SK-N-SH (cell line): ENCODE results near the gene TMEM200C. TPM values are rescaled to one million over a fixed set of nuclear protein-coding genes. Genes with fewer than 3 reads are reported as not detected.

Experiments
- CTCF ChIA-PET: fragments of 300-600, 350-600 bp; formaldehyde crosslinking; extraction: SDS; loops from one replicate; lab custom pipeline; 2021; lab: Yijun Ruan, JAX
- POLR2A ChIA-PET: fragments of 350-600 bp; sonication (Branson Sonifier 250); formaldehyde crosslinking; extraction: SDS; loops from one replicate; lab custom pipeline; 2020; ENCODE audit warnings: antibody characterized with exemption, inconsistent platforms; lab: Yijun Ruan, JAX
- DNase-seq: peaks from one replicate; pipeline ENCODE4 v3.0.0; 2012
- H2AFZ ChIP-seq: fragments of 200-600 bp; sonication (generic); 2 replicates; pipeline ENCODE4 v1.8.1; 2016; ENCODE audit warnings: antibody characterized with exemption, mild to moderate bottlenecking, low read depth
- H3F3A ChIP-seq: fragments of 200-600 bp; sonication (generic); replicated peaks from 2 replicates; pipeline ENCODE3; 2016; ENCODE audit warnings: antibody characterized with exemption, mild to moderate bottlenecking; ENCODE audit not compliant: insufficient read depth
- H3K27ac ChIP-seq, 2 experiments: fragments of 200-500 bp in 1 of 2; fragments of 200-600 bp in 1 of 2; sonication (Bioruptor generic) in 1 of 2; sonication (generic), shearing (Covaris generic) in 1 of 2; 2 replicates each; pipeline versions ENCODE4 v1.5.1 to v1.6.1; 2014 to 2016; ENCODE audit warnings: low read depth in 2 of 2, inconsistent platforms in 1 of 2, low read length in 1 of 2, mild to moderate bottlenecking in 1 of 2, mixed read lengths in 1 of 2
- H3K27me3 ChIP-seq: fragments of 200-600 bp; sonication (generic), shearing (Covaris generic); 2 replicates; pipeline ENCODE4 v1.6.1; 2016; ENCODE audit warnings: mixed run types; ENCODE audit not compliant: insufficient read depth
- H3K36me3 ChIP-seq, 2 experiments: fragments of 200-500 bp in 1 of 2; fragments of 200-600 bp in 1 of 2; sonication (Bioruptor generic) in 1 of 2; sonication (generic) in 1 of 2; replicated peaks in 1 of 2; 2 replicates each; pipeline versions ENCODE3 to v1.5.1; 2014 to 2016; ENCODE audit warnings: low read length in 1 of 2, mild to moderate bottlenecking in 1 of 2; ENCODE audit not compliant: insufficient read depth in 2 of 2, control insufficient read depth in 1 of 2
- H3K4me1 ChIP-seq, 2 experiments: fragments of 200-500 bp in 1 of 2; fragments of 200-600 bp in 1 of 2; sonication (Bioruptor generic) in 1 of 2; sonication (generic), shearing (Covaris generic) in 1 of 2; 2 replicates each; pipeline versions ENCODE4 v1.5.1 to v1.6.1; 2014 to 2016; ENCODE audit warnings: low read depth in 1 of 2, low read length in 1 of 2, mixed run types in 1 of 2; ENCODE audit not compliant: insufficient read depth in 2 of 2, control insufficient read depth in 1 of 2
- H3K4me2 ChIP-seq: fragments of 200-600 bp; sonication (generic), shearing (Covaris generic); 2 replicates; pipeline ENCODE4 v1.6.1; 2017; ENCODE audit warnings: mixed run types
- H3K4me3 ChIP-seq, 2 experiments: fragments of 200-500 bp in 1 of 2; fragments of 200-600 bp in 1 of 2; sonication (Bioruptor generic) in 1 of 2; sonication (generic), shearing (Covaris generic) in 1 of 2; 2 replicates each; pipeline versions ENCODE4 v1.5.1 to v1.8.1; 2014 to 2016; ENCODE audit warnings: low read depth in 2 of 2, inconsistent platforms in 1 of 2, low read length in 1 of 2, mild to moderate bottlenecking in 1 of 2, mixed read lengths in 1 of 2, moderate library complexity in 1 of 2
- H3K79me2 ChIP-seq: fragments of 200-600 bp; sonication (generic); 2 replicates; pipeline ENCODE4 v1.8.1; 2017; ENCODE audit warnings: mild to moderate bottlenecking; ENCODE audit not compliant: insufficient read depth
- H3K9ac ChIP-seq: fragments of 200-600 bp; sonication (generic); 2 replicates; pipeline ENCODE4 v1.6.1; 2017; ENCODE audit warnings: mixed run types
- H3K9me2 ChIP-seq: fragments of 200-600 bp; sonication (generic); 2 replicates; pipeline ENCODE4 v1.6.1; 2017; ENCODE audit warnings: mixed run types
- H3K9me3 ChIP-seq: fragments of 200-600 bp; sonication (generic); 2 replicates; pipeline ENCODE4 v1.6.1; 2017; ENCODE audit warnings: mixed run types, mild to moderate bottlenecking, moderate library complexity
- H4K20me1 ChIP-seq: fragments of 200-600 bp; sonication (generic); 2 replicates; pipeline ENCODE4 v1.6.1; 2017; ENCODE audit warnings: mild to moderate bottlenecking, mixed run types; ENCODE audit not compliant: insufficient read depth
- EP300 ChIP-seq, 2 experiments: IDR thresholded peaks; 2 replicates each; pipeline versions ENCODE4 v1.4.0 to v1.6.1; 2012; ENCODE audit warnings: borderline replicate concordance in 1 of 2, low read depth in 1 of 2, low read length in 1 of 2
- FOXJ3 ChIP-seq: sonication (generic); formaldehyde crosslinking; IDR thresholded peaks from 2 replicates; pipeline ENCODE4 v1.5.1; 2020; ENCODE audit warnings: mild to moderate bottlenecking, missing genetic modification reagents
- FOXM1 ChIP-seq: IDR thresholded peaks from 2 replicates; pipeline ENCODE4 v1.4.0; 2012; ENCODE audit warnings: low read depth, mild to moderate bottlenecking
- GATA2 ChIP-seq: sonication (generic); formaldehyde crosslinking; IDR thresholded peaks from 2 replicates; pipeline ENCODE4 v1.5.0; 2020; ENCODE audit warnings: mild to moderate bottlenecking, missing genetic modification reagents
- MXI1 ChIP-seq: IDR thresholded peaks from 2 replicates; pipeline ENCODE4 v1.6.1; 2012; ENCODE audit warnings: mild to moderate bottlenecking, low read depth, low read length, improper control_type of control experiment
- NFIC ChIP-seq: IDR thresholded peaks from 2 replicates; pipeline ENCODE4 v1.4.0; 2012; ENCODE audit warnings: borderline replicate concordance
- NRF1 ChIP-seq: IDR thresholded peaks from 2 replicates; pipeline ENCODE4 v1.6.1; 2012; ENCODE audit warnings: low read depth, mild to moderate bottlenecking, low read length
- RAD21 ChIP-seq: IDR thresholded peaks from 2 replicates; pipeline ENCODE4 v1.6.1; 2012; ENCODE audit warnings: mild to moderate bottlenecking, low read length
- TAF1 ChIP-seq: IDR thresholded peaks from 2 replicates; pipeline ENCODE4 v1.6.1; 2012; ENCODE audit warnings: low read depth, mild to moderate bottlenecking, low read length, moderate library complexity, borderline replicate concordance
- TCF12 ChIP-seq: IDR thresholded peaks from 2 replicates; pipeline ENCODE4 v1.4.0; 2012
- WGBS: methylation state at CpG from one replicate; pipeline ENCODE4 v1.1.6; 2017; ENCODE audit warnings: low lambda C conversion rate; 5-methylcytosine and 5-hydroxymethylcytosine counted together
- polyA plus RNA-seq, 3 experiments: library from polyadenylated mRNA; depleted of rRNA; stranded (reverse); fragments of >200 nt; gene quantifications; 2 replicates each; pipeline ENCODE4 v1.2.3, GENCODE V29; 2012
- TF ChIP-seq, protein P1 (sequence below): IDR thresholded peaks from 2 replicates; pipeline ENCODE4; 2012
- TF ChIP-seq, protein P2 (sequence below): IDR thresholded peaks from 2 replicates; pipeline ENCODE4 v1.4.0; 2012; ENCODE audit warnings: low read depth, borderline replicate concordance
- TF ChIP-seq, protein P3 (sequence below): fragments of 150-350 bp; IDR thresholded peaks from 2 replicates; pipeline ENCODE4 v1.6.1; 2017; ENCODE audit warnings: antibody characterized with exemption, low read length, low read depth, borderline replicate concordance

The TMEM200C gene
- polyA plus RNA-seq, 1 of the 3 experiments (the other 2 are of a cell fraction), result not detected

DNA sequence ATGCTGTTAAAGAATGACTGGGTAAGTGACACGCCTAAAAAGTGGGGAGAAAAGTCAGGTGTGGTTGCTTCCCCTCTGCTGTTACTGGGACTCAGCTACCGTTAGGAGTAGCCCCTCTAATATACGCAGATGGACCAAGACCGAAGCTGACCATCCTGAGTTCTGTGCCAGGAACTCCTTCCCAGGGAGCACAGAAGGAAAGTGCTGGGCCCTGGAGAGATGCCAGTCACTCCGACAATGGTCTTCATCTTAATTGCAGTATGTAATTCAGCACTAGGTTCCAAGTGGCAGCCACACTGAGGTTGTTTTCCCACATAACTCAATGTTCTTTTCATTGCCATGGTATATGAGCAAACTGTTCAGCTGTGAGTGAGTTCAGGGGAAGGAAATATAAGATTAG is 19.6 kb upstream of the TMEM200C start:
- no peak overlapping the region for H3K4me3 ChIP-seq
- H3K36me3 ChIP-seq, result no peaks in the 10 kb centered on the region
- no peaks in the 10 kb centered on the region for H3K79me2 ChIP-seq
- H3K27ac ChIP-seq, result no peak overlapping the region
- no peaks in the 10 kb centered on the region; the same call in 1 of the 2 replicates for H3K27me3 ChIP-seq
- no peak overlapping the region for H2AFZ ChIP-seq
- ChIA-PET POLR2A (no interaction called here), CTCF (interaction anchor here (0.5 kb wide), 1 partner anchor 1347 kb away, joined by 3 read pairs; no protein-coding TSS in a partner anchor)
- no peaks in the 10 kb centered on the region for H4K20me1 ChIP-seq
- no peaks in the 10 kb centered on the region for H3F3A ChIP-seq
- H3K4me1 ChIP-seq, result no peaks in the 10 kb centered on the region
- H3K9ac ChIP-seq, result no peak overlapping the region
- no peak overlapping the region for H3K4me2 ChIP-seq
- no peaks in the 10 kb centered on the region for H3K9me3 ChIP-seq
- DNase-seq, result no peak
- TF ChIP-seq FOXJ3 (no peak), GATA2 (CRISPR knock-in tag) (no peak)
- TF ChIP-seq, protein P1, sequence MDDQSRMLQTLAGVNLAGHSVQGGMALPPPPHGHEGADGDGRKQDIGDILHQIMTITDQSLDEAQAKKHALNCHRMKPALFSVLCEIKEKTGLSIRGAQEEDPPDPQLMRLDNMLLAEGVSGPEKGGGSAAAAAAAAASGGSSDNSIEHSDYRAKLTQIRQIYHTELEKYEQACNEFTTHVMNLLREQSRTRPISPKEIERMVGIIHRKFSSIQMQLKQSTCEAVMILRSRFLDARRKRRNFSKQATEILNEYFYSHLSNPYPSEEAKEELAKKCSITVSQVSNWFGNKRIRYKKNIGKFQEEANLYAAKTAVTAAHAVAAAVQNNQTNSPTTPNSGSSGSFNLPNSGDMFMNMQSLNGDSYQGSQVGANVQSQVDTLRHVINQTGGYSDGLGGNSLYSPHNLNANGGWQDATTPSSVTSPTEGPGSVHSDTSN, result no peak
- WGBS, result 56% methylated on average over 4 of the region's 5 CpGs
- no peaks in the 10 kb centered on the region for H3K9me2 ChIP-seq

DNA sequence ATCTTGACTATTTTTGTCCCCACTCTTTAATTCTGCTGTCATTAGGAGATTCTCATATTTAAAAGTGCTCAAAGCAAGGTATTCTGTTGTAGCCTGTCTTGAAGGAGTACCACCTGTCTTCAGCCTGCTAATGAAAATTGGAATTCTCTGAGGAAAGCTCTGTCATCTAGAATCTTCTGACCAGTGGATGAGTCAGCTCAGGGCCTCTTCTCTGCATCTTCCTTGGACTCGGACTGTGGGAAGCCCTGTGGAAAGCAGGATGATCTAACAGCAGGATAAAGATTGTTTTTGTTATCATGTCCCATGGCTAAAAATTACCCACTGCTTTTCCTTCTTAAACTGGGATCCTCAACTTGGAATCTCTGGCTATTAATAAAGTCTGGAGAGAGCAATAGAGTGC is 18.7 kb upstream of the TMEM200C start:
- no peak for DNase-seq
- no peak for TF ChIP-seq EP300 (IDR thresholded peaks at IDR 0.05; ENCODE audit: borderline replicate concordance in 1 of 2, low read depth in 1 of 2, low read length in 1 of 2)
- no peak for TF ChIP-seq MXI1
- no peak for TF ChIP-seq RAD21
- TF ChIP-seq, protein P2, sequence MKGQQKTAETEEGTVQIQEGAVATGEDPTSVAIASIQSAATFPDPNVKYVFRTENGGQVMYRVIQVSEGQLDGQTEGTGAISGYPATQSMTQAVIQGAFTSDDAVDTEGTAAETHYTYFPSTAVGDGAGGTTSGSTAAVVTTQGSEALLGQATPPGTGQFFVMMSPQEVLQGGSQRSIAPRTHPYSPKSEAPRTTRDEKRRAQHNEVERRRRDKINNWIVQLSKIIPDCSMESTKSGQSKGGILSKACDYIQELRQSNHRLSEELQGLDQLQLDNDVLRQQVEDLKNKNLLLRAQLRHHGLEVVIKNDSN, result no peak
- TF ChIP-seq TAF1, result no peak
- TF ChIP-seq NRF1, result no peak
- TF ChIP-seq NFIC, result no peak
- TF ChIP-seq TCF12, result no peak
- no peak for TF ChIP-seq FOXM1
- TF ChIP-seq, protein P3, sequence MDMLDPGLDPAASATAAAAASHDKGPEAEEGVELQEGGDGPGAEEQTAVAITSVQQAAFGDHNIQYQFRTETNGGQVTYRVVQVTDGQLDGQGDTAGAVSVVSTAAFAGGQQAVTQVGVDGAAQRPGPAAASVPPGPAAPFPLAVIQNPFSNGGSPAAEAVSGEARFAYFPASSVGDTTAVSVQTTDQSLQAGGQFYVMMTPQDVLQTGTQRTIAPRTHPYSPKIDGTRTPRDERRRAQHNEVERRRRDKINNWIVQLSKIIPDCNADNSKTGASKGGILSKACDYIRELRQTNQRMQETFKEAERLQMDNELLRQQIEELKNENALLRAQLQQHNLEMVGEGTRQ, result no peak

More for the DNA sequence above, 18.7 kb upstream of the TMEM200C start:
- Histone ChIP-seq H3K4me1 (no peaks in the 10 kb centered on the region), H4K20me1 (no peaks in the 10 kb centered on the region), H3K9me3 (no peaks in the 10 kb centered on the region), H3K9ac (no peak overlapping the region), H3K4me2 (no peak overlapping the region), H3K79me2 (no peaks in the 10 kb centered on the region), H3F3A (no peaks in the 10 kb centered on the region), H3K27me3 (no peaks in the 10 kb centered on the region; the same call in 1 of the 2 replicates), H3K4me3 (no peak overlapping the region), H2AFZ (no peak overlapping the region), H3K27ac (no peak overlapping the region), H3K36me3 (no peaks in the 10 kb centered on the region), H3K9me2 (no peaks in the 10 kb centered on the region)
- POLR2A ChIA-PET, result no interaction called here
- CTCF ChIA-PET, result interaction anchor here (1.0 to 1.4 kb wide), 2 partner anchors 23 to 305 kb away, joined by 3 to 4 read pairs; no protein-coding TSS in a partner anchor
- WGBS, result 13% methylated on average over 1 of the region's 1 CpG
